Astrocyte (in vitro differentiated cells and primary cell): Measurements from ENCODE around the gene AP4B1.

Experiments
- EZH2 ChIP-seq: IDR thresholded peaks from 2 replicates; pipeline ENCODE4 v1.6.1; 2012; ENCODE audit warnings: mild to moderate bottlenecking, low read length, inconsistent platforms; ENCODE audit not compliant: insufficient read depth
- TF ChIP-seq, protein P1 (sequence below): IDR thresholded peaks from 2 replicates; pipeline ENCODE4 v1.5.1; 2011; ENCODE audit warnings: low read depth, mild to moderate bottlenecking, inconsistent platforms, low read length, moderate library complexity; ENCODE audit not compliant: insufficient read depth

DNA sequence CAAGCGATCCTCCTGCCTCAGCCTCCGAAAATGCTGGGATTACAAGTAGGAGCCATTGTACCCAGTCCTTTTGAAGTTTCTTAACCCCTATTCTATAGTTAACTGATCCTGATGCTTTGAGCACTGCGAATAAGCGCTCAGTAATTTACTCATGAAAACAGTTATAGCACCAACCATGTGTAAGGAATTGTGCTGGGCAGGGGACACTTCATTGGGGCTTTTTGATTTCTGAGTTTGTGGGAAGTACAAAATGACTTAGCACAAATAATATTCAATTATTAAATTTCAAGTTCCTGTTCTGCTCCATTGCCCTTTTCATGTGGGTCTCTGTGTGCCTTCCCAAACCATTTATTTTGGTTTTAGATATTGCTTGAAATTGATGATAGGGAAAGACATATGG lies 18.4 kb upstream of the AP4B1 start:
- TF ChIP-seq, protein P1, sequence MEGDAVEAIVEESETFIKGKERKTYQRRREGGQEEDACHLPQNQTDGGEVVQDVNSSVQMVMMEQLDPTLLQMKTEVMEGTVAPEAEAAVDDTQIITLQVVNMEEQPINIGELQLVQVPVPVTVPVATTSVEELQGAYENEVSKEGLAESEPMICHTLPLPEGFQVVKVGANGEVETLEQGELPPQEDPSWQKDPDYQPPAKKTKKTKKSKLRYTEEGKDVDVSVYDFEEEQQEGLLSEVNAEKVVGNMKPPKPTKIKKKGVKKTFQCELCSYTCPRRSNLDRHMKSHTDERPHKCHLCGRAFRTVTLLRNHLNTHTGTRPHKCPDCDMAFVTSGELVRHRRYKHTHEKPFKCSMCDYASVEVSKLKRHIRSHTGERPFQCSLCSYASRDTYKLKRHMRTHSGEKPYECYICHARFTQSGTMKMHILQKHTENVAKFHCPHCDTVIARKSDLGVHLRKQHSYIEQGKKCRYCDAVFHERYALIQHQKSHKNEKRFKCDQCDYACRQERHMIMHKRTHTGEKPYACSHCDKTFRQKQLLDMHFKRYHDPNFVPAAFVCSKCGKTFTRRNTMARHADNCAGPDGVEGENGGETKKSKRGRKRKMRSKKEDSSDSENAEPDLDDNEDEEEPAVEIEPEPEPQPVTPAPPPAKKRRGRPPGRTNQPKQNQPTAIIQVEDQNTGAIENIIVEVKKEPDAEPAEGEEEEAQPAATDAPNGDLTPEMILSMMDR: no peak
- no peak for TF ChIP-seq EZH2
